CD4-positive, alpha-beta T cell treated with Interleukin-12 subunit alpha and Interleukin-12 subunit beta, for 1 hour (primary cell): ENCODE results near the gene PCDHGA8.
"Not testable (repeated sequence)": the region's sequence is repeated elsewhere in the genome, so short reads cannot be mapped to it uniquely, and the experiment has no call there.

Experiments used
- DNase-seq: peaks from one replicate; pipeline ENCODE4 v3.0.0-alpha.2; 2020

Gene PCDHGA8

DNA sequence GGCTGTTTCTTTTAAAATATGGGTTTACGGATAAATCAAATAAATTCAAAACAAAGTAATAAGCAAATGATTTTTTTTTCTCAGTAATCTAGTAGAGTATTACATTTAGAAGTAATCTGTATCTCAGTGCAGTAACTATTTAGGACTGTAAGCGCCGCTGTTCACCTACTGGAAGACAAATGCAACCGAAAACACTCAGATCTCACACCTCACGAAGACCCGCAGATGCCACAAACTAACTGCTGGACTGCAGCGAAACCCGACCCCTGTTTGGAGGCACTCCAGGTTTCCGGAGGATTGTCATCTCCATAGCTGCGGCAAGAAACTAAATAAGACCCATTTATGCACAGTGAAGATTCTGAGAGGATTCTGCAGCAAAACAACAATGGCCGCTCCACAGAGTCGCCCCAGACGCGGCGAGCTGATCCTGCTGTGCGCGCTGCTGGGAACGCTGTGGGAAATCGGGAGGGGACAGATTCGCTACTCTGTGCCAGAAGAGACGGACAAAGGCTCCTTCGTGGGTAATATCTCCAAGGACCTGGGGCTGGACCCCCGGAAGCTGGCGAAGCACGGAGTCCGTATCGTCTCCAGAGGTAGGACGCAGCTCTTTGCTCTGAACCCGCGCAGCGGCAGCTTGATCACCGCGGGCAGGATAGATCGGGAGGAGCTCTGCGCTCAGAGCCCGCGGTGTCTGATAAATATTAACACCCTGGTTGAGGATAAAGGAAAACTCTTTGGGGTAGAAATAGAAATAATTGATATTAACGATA, at the start of gene PCDHGA8:
Gene PCDHGA8 (plus strand): TSS at position 205 of the 770 bp plus-strand sequence. CDS start 181 bp downstream, at position 386.
- DNase-seq: no peak

DNA sequence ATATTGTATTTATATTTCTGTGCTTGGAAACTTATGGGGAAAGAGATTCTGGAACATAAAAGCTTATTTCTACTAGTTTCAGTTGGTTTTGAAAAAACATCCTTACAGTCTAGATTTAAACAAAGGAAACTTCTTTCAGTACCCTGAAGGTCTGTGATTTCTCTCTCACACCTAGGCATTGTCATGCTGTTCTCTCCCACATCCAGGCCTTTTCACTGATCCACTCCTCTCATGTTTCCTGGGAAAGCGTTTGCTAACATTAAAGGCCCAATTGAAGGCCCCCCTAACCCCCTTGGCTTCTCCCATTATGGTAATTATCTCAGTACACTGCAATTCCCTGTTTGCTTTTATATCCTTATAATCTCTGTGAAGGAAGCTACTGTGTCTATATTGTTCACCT, 49.7 kb upstream of the PCDHGA8 start:
- no peak for DNase-seq

DNA sequence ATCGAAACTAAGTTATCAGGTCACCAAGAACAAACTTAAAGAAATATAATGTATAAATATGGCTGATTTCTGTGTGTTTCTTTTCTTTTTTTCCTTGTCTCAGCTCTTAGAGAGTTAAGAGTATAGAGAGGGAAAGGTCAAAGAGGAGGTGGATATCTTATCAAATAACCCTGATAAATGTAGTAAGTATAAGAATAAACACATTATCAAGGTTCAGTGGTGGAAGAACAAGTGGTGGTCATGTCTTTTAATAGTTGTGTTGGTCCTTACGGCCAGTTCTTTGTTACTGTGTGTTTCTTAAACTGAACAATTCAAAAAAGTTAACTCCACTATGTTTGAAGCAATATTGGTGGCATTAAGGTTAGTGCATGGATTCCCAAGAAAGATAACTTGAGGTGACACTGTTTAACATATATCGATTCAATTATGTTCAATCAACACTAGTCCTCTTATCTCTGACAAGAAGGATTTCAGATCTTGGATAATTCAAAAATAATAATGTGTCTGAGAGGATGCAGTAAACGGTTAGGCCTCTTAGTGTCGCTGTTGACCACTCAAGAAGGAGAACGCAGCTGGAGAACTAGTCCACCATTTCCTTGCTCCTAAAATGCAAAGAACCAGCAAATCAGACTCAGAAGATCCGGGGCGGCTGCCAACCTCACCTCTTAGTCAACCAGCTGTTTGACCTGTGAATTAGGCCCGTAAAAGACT, 49.0 kb upstream of the PCDHGA8 start, which contains the start of gene PCDHGA3:
Gene PCDHGA3 (plus strand): TSS at position 588 of the 711 bp plus-strand sequence. CDS start 205 bp downstream, outside the sequence.
- peak; percentile 9 for DNase-seq

DNA sequence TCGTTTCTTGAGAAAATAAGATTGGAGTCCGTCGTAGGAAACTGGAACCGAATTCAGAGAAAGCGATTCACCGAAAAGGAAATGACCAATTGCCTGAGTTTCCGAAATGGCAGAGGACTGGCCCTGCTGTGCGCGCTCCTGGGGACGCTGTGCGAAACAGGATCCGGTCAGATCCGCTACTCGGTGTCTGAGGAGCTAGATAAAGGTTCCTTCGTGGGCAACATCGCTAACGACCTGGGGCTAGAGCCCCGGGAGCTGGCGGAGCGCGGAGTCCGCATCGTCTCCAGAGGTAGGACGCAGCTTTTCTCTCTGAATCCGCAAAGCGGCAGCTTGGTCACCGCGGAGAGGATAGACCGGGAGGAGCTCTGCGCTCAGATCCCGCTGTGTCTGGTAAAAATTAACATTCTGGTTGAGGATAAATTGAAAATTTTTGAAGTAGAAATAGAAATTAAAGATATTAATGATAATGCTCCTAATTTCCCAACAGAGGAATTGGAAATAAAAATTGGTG, 48.4 kb upstream of the PCDHGA8 start:
- DNase-seq: no peak

DNA sequence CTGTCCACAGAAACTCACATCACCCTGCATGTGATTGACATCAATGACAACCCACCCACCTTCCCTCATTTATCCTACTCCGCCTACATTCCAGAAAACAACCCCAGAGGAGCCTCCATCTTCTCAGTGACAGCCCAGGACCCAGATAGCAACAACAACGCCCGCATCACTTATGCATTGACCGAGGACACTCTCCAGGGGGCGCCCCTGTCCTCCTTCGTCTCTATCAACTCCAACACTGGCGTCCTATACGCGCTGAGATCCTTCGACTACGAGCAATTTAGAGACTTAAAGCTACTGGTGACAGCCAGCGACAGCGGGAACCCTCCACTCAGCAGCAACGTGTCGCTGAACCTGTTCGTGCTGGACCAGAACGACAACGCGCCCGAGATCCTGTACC, 47.1 kb upstream of the PCDHGA8 start:
- no peak for DNase-seq

DNA sequence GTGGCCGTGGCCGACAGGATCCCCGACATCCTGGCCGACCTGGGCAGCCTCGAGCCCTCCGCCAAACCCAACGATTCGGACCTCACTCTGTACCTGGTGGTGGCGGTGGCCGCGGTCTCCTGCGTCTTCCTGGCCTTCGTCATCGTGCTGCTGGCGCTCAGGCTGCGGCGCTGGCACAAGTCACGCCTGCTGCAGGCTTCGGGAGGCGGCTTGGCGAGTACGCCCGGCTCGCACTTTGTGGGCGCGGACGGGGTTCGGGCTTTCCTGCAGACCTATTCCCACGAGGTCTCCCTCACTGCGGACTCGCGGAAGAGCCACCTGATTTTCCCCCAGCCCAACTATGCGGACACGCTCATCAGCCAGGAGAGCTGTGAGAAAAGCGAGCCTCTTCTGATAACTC, 46.4 kb upstream of the PCDHGA8 start:
- DNase-seq: not testable (repeated sequence)

DNA sequence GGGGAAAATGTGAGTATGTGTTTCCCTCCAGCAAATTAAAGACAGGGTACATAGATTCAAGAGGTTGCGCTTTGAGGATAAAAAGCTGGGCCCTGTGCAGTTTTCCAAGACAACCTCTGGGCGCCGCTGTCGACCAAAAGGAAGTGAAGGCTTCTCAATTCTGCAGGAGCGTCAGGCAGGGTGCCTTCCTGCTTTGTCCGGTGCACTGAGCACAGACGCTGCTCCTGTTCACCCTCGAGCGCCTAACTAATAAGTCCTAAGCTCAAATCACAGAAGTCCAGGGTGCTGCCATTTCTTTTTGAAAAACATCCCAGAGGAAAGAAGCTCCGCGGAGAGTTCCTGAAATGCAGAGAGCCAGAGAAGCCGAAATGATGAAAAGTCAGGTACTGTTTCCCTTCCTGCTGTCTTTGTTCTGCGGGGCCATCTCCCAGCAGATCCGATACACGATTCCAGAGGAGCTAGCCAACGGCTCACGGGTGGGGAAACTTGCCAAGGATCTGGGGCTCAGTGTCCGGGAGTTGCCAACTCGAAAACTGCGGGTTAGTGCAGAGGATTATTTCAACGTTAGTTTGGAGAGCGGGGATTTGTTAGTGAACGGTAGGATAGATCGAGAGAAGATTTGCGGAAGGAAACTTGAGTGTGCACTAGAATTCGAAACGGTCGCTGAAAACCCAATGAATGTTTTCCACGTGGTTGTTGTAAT, 42.4 kb upstream of the PCDHGA8 start, which contains the start of gene PCDHGB1:
Gene PCDHGB1 (plus strand): TSS at position 183 of the 703 bp plus-strand sequence. CDS start 162 bp downstream, at position 345.
- peak; percentile 41 for DNase-seq

DNA sequence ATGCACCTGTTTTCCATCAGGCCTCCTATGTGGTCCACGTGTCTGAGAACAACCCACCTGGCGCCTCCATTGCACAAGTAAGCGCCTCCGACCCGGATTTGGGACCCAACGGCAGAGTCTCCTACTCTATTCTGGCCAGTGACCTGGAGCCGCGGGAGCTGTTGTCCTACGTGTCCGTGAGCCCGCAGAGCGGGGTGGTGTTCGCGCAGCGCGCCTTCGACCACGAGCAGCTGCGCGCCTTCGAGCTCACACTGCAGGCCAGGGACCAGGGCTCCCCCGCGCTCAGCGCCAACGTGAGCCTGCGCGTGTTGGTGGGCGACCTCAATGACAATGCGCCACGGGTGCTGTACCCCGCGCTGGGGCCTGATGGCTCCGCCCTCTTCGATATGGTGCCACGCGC, 40.8 kb upstream of the PCDHGA8 start:
- DNase-seq: no peak

DNA sequence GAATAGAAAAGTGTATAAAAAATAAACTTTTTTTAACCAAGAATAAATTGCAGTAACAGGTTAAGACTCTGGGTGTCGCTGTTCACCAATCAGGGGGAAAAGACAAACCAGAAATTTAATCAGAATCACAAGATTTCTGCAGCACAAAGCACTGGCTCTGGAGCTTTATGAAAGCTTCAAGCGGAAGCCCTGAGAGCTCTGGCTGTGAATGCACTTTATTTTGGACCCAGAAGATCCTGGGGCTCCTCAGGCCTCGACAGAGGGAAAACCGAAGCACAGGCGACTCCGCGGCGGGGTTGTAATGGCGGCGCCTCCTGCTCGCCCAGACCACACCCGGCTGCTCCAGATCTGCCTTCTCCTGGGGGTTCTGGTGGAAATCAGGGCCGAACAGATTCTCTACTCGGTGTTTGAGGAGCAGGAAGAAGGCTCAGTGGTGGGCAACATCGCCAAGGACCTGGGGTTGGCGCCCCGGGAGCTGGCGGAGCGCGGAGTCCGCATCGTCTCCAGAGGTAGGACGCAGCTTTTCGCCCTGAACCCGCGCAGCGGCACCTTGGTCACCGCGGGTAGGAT, 37.4 kb upstream of the PCDHGA8 start, which contains the start of gene PCDHGA4:
Gene PCDHGA4 (plus strand): TSS at position 122 of the 570 bp plus-strand sequence. CDS start 87 bp downstream, at position 209.
- peak; percentile 5 for DNase-seq

DNA sequence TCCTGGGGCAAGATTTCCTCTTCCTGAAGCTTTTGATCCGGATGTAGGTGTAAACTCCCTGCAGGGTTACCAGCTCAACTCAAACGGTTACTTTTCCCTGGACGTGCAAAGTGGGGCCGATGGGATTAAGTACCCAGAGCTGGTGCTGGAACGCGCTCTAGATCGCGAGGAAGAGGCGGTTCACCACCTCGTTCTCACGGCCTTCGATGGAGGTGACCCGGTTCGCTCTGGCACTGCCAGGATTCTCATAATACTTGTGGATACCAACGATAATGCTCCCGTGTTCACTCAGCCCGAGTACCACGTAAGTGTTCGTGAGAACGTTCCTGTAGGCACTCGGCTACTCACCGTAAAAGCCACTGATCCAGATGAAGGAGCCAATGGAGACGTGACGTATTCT, 36.8 kb upstream of the PCDHGA8 start:
- no peak for DNase-seq

DNA sequence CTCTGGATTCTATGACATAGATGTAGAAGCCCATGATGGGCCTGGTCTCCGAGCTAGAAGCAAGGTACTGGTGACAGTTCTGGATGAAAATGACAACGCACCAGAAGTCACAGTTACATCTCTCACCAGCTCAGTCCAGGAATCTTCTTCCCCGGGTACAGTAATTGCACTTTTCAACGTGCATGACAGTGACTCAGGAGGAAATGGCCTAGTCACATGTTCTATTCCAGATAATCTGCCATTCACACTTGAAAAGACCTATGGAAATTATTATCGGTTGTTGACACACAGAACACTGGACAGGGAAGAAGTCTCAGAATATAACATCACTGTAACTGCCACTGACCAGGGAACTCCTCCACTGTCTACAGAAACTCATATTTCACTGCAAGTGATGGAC, 36.3 kb upstream of the PCDHGA8 start:
- DNase-seq: no peak

DNA sequence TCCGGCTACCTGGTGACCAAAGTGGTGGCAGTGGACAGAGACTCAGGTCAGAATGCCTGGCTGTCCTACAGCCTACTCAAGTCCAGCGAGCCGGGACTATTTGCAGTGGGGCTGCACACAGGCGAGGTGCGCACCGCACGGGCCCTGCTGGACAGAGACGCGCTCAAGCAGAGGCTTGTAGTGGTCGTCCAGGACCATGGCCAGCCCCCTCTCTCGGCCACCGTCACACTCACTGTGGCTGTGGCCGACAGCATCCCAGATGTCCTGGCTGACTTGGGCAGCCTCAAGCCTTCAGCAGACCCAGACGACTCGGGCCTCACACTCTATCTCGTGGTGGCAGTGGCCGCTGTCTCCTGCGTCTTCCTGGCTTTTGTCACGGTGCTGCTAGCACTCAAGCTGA, 35.5 kb upstream of the PCDHGA8 start:
- DNase-seq: no peak

DNA sequence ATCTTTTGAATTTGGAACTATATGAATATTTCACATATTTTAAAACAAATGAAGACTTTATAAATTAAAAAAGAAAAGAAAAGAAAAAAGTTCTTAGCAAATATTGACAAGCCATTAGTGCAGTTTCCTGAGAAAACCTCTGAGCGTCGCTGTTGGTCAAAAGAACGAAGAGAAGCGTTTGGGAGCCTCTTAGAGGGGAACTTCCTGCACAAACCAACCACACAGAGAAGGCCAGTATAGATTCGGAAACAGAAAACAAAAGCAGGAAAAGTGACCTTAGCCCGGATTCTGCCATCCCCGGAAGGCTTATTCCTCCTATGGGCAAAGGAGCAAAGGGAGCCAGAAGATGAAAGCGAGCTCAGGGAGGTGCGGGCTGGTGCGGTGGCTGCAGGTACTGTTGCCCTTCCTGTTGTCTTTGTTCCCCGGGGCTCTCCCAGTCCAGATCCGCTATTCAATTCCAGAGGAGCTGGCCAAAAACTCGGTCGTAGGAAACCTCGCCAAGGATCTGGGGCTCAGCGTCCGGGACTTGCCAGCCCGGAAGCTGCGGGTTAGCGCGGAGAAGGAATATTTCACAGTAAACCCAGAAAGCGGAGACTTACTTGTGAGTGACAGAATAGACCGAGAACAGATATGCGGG, 32.5 kb upstream of the PCDHGA8 start, which contains the start of gene PCDHGB2:
Gene PCDHGB2 (plus strand): TSS at position 205 of the 637 bp plus-strand sequence. CDS start 142 bp downstream, at position 347.
- DNase-seq: peak; percentile 50

DNA sequence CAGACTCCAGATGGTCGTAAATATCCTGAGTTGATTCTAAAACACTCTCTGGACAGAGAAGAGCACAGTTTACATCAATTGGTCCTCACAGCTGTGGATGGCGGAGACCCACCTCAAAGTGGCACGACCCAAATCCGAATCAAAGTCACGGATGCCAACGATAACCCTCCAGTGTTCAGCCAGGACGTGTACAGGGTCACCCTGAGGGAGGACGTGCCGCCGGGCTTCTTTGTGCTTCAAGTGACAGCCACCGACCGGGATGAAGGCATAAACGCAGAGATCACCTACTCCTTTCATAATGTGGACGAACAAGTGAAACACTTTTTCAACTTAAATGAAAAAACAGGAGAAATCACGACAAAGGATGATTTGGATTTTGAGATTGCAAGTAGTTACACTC, 31.7 kb upstream of the PCDHGA8 start:
- no peak for DNase-seq

DNA sequence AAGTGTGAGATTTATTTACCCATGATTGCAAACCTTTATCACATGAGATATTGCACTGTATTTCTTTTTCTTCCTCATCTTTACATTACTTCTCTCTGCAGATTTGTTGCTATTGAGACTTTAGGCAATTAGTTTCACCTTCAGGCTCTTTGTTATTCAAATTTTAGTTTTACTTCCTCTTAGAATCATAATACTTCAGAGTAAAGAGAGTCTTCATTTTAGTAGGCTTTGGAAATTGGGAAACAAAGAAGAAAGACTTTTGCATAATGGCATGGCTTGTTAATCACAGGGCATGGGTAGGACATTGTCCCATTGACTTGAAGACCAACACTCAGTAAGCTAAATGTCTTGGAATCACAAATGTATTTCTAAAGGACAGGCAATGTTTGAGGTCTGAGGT, 29.7 kb upstream of the PCDHGA8 start:
- DNase-seq: no peak

DNA sequence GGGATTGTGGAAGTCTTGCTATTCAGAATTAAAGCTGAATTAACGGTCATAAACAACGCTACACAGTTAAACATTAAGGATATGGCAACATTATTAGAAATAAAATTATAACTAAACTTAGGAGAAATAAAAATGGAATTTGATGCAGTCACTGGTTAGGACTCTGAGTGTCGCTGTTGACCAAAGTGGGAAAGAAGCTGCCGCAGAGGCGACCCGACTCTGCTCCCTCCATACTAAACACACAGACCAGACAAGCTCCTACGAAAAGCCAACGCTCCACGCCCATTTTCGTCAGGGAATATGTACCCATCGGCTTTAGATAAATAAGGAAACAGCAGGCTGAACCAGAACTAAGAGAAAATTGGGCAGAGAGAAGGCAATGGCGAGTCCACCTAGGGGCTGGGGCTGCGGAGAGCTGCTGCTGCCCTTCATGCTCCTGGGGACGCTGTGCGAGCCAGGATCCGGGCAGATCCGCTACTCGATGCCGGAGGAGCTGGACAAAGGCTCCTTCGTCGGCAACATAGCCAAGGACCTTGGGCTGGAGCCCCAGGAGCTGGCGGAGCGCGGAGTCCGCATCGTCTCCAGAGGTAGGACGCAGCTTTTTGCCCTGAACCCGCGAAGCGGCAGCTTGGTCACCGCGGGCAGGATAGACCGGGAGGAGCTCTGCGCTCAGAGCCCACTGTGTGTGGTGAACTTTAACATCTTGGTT, 28.3 kb upstream of the PCDHGA8 start, which contains the start of gene PCDHGA5:
Gene PCDHGA5 (plus strand): TSS at position 211 of the 709 bp plus-strand sequence. CDS start 169 bp downstream, at position 380.
- no peak for DNase-seq

DNA sequence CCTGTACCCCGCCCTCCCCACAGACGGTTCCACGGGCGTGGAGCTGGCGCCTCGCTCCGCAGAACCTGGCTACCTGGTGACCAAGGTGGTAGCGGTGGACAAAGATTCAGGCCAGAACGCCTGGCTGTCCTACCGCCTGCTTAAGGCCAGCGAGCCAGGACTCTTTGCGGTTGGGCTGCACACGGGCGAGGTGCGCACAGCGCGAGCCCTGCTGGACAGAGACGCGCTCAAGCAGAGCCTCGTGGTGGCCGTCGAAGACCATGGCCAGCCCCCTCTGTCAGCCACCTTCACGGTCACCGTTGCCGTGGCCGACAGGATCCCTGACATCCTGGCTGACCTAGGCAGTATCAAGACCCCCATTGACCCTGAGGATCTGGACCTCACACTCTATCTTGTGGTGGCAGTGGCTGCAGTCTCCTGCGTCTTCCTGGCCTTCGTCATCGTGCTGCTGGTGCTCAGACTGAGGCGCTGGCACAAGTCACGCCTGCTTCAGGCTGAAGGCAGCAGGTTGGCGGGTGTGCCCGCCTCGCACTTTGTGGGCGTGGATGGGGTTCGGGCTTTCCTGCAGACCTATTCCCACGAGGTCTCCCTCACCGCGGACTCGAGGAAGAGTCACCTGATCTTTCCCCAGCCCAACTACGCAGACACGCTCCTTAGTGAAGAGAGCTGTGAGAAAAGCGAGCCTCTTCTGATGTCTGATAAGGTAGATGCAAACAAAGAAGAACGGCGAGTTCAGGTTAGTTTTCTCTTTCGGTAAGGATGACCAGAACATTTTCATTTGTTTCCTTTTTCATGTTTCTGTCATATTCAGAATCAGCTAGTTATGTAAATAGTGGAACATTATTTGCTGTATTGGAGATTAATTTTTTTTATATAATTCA, 26.2 kb upstream of the PCDHGA8 start:
- DNase-seq: no peak

DNA sequence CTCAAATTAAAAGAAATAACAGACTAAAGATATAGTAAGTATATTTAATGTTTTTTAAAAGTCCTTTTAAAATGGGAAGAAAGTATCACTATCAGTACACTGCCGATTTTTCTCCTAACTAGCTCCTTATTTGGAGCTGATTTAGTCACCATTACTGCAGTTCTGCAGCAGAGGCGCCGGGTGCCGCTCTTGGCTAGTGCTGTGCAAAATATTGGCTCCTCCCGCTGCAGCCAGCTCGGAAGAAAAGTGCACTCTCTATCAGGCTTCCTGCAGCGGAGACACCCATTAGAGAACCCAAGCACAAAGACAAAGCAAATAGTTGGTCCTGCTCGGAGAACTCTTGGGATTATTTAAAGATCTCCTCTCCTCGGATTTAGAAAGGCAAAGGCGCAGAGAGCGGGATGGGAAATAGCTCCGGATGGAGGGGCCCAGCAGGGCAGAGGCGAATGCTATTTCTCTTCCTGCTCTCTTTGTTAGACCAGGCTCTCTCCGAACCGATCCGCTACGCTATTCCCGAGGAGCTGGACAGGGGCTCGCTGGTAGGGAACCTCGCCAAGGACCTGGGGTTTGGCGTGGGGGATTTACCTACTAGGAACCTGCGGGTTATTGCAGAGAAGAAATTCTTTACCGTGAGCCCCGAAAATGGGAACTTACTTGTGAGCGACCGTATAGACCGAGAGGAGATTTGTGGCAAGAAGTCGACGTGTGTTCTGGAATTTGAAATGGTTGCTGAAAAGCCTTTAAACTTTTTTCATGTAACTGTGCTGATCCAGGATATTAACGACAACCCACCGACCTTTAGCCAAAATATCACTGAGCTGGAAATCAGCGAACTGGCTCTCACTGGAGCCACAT, 22.2 kb upstream of the PCDHGA8 start, which contains the start of gene PCDHGB3:
Gene PCDHGB3 (plus strand): TSS at position 249 of the 855 bp plus-strand sequence. CDS start 153 bp downstream, at position 402.
- peak; percentile 48 for DNase-seq
